SH-SY5Y (cell line): ENCODE data around the gene SLC43A1.

Experiments
- GATA2 ChIP-seq: IDR thresholded peaks from 2 replicates; pipeline ENCODE4 v1.6.1; 2011; ENCODE audit warnings: mild to moderate bottlenecking, low read depth, low read length
- GATA3 ChIP-seq: IDR thresholded peaks from 2 replicates; pipeline ENCODE4 v1.6.1; 2011; ENCODE audit warnings: low read depth, mild to moderate bottlenecking, low read length, moderate library complexity

DNA sequence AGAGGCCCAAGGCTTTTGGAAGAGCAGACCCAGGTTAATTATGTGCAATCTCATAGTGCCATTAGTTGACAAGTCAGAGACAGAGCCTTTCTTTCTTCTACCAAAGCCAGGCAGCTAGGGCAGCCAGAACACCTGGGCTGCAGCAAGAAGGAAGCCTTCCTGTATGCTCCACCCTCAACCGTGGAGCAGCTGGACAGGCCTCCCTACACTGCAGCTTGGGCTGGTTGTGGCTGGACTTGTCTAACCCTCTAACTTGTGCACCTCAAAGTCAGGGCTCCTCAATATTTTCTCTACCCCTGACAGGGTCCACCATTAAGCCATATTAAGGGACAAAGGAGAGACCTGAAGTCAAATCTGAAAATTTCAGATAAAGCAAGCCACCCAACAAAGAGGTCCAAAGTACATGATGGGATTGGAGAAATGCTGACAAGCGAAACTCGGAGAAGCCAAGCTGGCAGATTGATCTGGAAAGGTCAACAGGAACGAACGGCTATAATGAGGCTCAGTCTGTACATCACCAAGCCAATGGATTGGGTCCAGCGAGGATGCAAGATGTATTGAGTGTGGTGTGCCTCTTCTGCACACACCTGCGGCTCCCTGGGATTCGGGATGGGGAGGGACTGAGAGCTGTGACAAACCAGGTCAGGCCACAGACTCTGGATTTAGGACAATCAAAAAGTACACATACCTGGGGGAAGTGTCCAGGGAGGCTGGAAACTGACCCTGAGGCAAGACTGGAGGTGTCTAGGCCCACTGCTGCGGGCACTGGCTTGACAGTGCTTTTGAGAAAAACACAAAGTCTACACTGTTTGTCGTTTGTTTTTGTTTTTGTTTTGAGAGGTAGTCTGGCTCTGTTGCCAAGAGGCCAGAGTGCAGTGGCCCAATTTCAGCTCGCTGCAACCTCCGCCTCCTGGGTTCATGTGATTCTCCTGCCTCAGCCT, 76.9 kb downstream of the SLC43A1 start:
- TF ChIP-seq GATA3 (no peak), GATA2 (no peak)
